Activated T-helper 2 cell treated with anti-CD3 and anti-CD28 coated beads, Interferon-gamma antibody, Interleukin-2, Interleukin-4, amounts not matched to agents 10 μg/mL and 5 μg/mL and 100 μg/mL, durations not matched to agents 14 hours and 24 hours and 36 hours (primary cell): ENCODE results near the gene GRHL1. TPM values are rescaled to one million over a fixed set of nuclear protein-coding genes. Genes with fewer than 3 reads are reported as not detected.
A peak's percentile ranks its signal among the peaks of the same experiment; 100 is the strongest.

Experiments used
- DNase-seq: peaks from one replicate; pipeline ENCODE4 v3.0.0; 2021; ENCODE audit warnings: low spot score
- H3K27ac Mint-ChIP-seq: one replicate; pipeline ENCODE4 v1.8.0; 2021; ENCODE audit warnings: mixed read lengths
- H3K27me3 Mint-ChIP-seq: one replicate; pipeline ENCODE4 v1.8.0; 2021; ENCODE audit warnings: low read depth, mixed read lengths
- H3K36me3 Mint-ChIP-seq: one replicate; pipeline ENCODE4 v1.8.0; 2021; ENCODE audit warnings: low read depth, mixed read lengths
- H3K4me1 Mint-ChIP-seq: one replicate; pipeline ENCODE4 v1.8.0; 2021; ENCODE audit warnings: low read depth, mixed read lengths
- H3K4me3 Mint-ChIP-seq: one replicate; pipeline ENCODE4 v1.8.0; 2021; ENCODE audit warnings: low read depth, mild to moderate bottlenecking, moderate library complexity, mixed read lengths
- H3K9me3 Mint-ChIP-seq: one replicate; pipeline ENCODE4 v1.8.0; 2021; ENCODE audit warnings: mixed read lengths
- intact Hi-C: fragments of 100-400 bp; cut with micrococcal nuclease; formaldehyde crosslinking; loops from one replicate; pipeline ENCODE4 v1.15.1; 2023
- total RNA-seq: library from RNA; stranded (reverse); gene quantifications from 2 replicates; pipeline ENCODE4 v1.2.3, GENCODE V29; 2022

The GRHL1 gene
- total RNA-seq, 1 donor from 2014 or later = 1.4 TPM

DNA sequence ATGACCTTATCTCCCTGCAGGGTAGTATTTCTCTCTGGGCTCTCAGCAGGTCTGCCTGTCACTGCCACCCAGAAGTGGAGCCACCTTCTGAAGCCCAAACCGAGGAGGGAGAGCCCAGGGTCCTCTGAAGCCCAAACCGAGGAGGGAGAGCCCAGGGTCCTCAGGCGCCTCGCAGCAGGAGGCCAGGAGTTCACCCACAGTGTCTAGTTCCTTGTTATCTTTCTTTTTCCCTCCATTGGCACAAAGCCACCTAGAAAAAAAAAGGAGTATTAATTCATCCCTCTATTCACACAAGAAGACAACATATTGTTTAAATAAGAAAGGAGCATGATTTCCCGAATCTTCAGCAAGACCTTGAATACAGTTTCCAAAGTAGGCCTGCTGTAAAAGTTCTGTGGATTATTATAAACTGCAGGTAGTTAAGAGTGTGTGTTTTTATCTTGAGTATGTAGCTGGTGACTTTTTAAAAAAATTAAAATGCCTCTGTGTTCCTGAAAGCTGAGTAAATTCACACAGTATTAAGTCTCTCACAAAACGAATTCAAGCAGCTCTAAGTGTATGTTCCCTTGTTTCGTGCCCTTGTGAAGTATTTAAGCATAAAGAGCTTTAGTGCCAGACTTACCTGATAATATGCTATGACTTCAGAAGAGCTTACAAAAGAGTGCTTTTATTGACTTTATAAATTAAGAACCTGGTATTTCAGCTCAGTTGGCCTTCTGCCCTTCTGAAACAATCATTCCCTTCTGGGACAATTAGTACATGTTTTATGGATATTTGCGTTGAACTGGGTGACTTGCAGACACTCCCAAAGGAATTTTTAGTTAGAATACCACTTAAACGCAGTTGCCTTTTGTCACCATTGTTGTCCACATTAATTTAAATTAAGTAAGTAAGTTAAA is 11.7 kb upstream of the GRHL1 start:
- H3K4me1 Mint-ChIP-seq = peaks cover 4% of the 10 kb centered on the region
- intact Hi-C loops = no loop called here
- no peak overlapping the region for H3K27ac Mint-ChIP-seq
- peaks cover 5% of the 10 kb centered on the region for H3K36me3 Mint-ChIP-seq
- no peak for DNase-seq
- H3K4me3 Mint-ChIP-seq = no peak overlapping the region
- no peaks in the 10 kb centered on the region for H3K27me3 Mint-ChIP-seq
- no peaks in the 10 kb centered on the region for H3K9me3 Mint-ChIP-seq

GRCh38 chr2:9941196-9941995 is 10.1 kb upstream of the GRHL1 start:
- no peaks in the 10 kb centered on the region for H3K9me3 Mint-ChIP-seq
- H3K27ac Mint-ChIP-seq = no peak overlapping the region
- no peaks in the 10 kb centered on the region for H3K36me3 Mint-ChIP-seq
- intact Hi-C loops = no loop called here
- H3K27me3 Mint-ChIP-seq = peaks cover 12% of the 10 kb centered on the region
- DNase-seq = no peak
- H3K4me1 Mint-ChIP-seq = no peaks in the 10 kb centered on the region
- no peak overlapping the region for H3K4me3 Mint-ChIP-seq

GRCh38 chr2:9941996-9942390 is 9.5 kb upstream of the GRHL1 start:
- no peak overlapping the region for H3K27ac Mint-ChIP-seq
- H3K9me3 Mint-ChIP-seq = no peaks in the 10 kb centered on the region
- no peak for DNase-seq
- H3K4me3 Mint-ChIP-seq = no peak overlapping the region
- intact Hi-C loops = no loop called here
- H3K36me3 Mint-ChIP-seq = no peaks in the 10 kb centered on the region
- H3K27me3 Mint-ChIP-seq = peaks cover 17% of the 10 kb centered on the region
- no peaks in the 10 kb centered on the region for H3K4me1 Mint-ChIP-seq

DNA sequence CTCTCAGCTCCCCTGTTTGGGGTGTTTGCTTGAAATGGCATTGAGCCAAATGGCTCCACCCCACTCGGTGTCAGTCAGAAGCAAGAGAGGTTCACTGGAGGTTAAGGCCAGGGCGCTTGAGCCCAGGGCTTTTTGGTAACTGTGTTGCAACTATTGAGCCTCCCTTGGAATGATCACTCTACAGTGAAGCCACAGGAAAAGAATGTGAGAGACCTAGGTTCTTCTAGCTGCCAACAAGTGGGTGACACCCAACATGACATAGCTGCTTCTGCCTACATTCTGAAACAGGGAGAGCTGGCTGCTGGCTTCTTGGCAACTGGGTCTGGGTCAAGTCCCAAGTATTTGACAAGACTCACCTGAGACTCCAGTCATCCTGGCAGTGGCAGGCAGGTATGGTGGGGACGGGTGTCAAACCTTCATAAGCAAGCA is 7.1 kb upstream of the GRHL1 start:
- Mint-ChIP-seq H3K4me3 (no peak overlapping the region), H3K9me3 (no peaks in the 10 kb centered on the region), H3K27me3 (peaks cover 26% of the 10 kb centered on the region), H3K36me3 (no peaks in the 10 kb centered on the region), H3K4me1 (no peaks in the 10 kb centered on the region), H3K27ac (no peak overlapping the region)
- DNase-seq = no peak
- intact Hi-C loops = no loop called here

DNA sequence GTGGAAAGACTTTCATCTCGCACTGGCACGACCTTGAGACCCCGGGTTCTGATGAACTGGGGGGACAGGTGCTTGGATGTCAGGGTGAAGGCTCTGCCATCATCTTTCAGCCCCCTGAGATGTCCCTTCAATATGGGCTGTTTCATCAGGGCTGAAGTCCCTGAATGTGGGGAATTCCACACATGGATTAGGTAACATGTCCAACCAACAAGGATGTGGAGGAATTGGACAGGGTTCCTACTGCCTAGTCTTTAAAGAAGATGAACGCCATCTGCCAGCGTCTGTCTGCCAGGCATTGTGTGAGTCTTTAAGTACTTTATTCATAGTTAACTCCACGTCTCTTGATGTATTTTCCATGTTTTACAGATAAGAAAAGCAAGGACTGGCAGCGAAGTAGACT is 5.9 kb upstream of the GRHL1 start:
- DNase-seq = no peak
- intact Hi-C loops = no loop called here
- Mint-ChIP-seq H3K36me3 (no peaks in the 10 kb centered on the region), H3K27me3 (peaks cover 37% of the 10 kb centered on the region), H3K4me3 (no peak overlapping the region), H3K4me1 (peaks cover 2% of the 10 kb centered on the region), H3K27ac (no peak overlapping the region), H3K9me3 (no peaks in the 10 kb centered on the region)

DNA sequence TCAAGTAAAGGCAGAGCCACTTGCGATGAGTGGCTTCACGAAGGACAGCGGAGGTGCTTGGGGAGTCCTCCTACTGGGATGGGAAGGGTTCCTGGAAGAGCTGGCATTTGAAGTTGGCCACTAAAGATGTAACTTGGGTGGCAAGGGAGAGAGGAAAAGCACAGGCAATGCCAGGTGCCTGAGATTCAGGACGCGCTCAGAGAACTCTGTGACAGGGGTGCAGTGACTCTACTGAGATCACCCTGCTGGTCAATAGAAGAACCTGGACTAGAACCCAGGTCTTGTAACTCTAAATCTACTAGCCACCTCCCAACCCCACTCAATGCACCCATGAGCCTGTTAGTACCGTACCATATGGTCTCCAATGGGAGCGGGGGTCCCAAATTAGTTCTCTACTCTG is 5.4 kb upstream of the GRHL1 start:
- H3K9me3 Mint-ChIP-seq = no peaks in the 10 kb centered on the region
- no peak for DNase-seq
- peaks cover 37% of the 10 kb centered on the region for H3K27me3 Mint-ChIP-seq
- no peaks in the 10 kb centered on the region for H3K36me3 Mint-ChIP-seq
- no peak overlapping the region for H3K4me3 Mint-ChIP-seq
- no peak overlapping the region for H3K27ac Mint-ChIP-seq
- intact Hi-C loops = no loop called here
- peaks cover 2% of the 10 kb centered on the region for H3K4me1 Mint-ChIP-seq

DNA sequence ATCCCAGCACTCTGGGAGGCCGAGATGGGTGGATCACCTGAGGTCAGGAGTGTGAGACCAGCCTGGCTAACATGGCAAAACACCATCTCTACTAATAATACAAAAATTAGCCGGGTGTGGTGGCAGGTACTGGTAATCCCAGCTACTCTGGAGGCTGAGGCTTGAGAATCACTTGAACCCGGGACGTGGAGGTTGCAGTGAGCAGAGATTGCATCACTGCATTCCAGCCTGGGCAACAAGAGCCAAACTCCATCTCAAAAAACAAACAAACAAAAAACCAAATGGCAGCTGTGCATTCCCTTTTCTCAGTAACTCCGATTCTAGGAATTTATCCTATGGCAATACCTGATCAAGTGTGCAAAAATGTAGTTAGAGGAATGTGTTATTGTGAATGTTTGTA is 4.7 kb upstream of the GRHL1 start:
- Mint-ChIP-seq H3K9me3 (no peaks in the 10 kb centered on the region), H3K27me3 (peaks cover 37% of the 10 kb centered on the region), H3K4me3 (no peak overlapping the region), H3K27ac (no peak overlapping the region), H3K4me1 (peaks cover 2% of the 10 kb centered on the region), H3K36me3 (no peaks in the 10 kb centered on the region)
- intact Hi-C loops = no loop called here
- no peak for DNase-seq

DNA sequence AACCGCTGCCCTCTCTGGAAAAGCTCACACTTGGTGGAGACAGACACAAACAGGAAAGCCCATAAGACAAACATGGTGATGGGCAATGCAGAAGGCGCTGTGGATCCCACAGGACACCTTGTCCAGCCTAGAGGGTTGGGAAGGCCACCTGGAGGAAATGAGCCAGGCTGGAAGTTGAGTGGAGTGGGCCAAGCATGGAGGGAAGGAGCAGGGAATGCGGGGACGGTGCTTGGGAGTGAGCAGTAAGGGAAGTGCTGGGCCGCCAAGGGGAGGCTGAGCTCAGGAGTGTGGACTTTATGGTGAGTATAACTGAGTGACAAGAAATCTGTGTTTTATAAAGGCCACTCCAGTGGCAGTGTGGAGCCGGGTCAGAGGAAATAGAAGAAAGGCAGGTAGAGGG is 2.8 kb upstream of the GRHL1 start:
- H3K9me3 Mint-ChIP-seq = no peaks in the 10 kb centered on the region
- no peak overlapping the region for H3K27ac Mint-ChIP-seq
- intact Hi-C loops = no loop called here
- no peaks in the 10 kb centered on the region for H3K36me3 Mint-ChIP-seq
- no peak overlapping the region for H3K4me3 Mint-ChIP-seq
- peaks cover 11% of the 10 kb centered on the region for H3K4me1 Mint-ChIP-seq
- peaks cover 53% of the 10 kb centered on the region for H3K27me3 Mint-ChIP-seq
- no peak for DNase-seq

GRCh38 chr2:9949239-9949991 is 2.1 kb upstream of the GRHL1 start:
- peak overlapping the region; percentile 85 for H3K4me3 Mint-ChIP-seq
- no peaks in the 10 kb centered on the region for H3K36me3 Mint-ChIP-seq
- no peak for DNase-seq
- peaks cover 60% of the 10 kb centered on the region for H3K27me3 Mint-ChIP-seq
- H3K9me3 Mint-ChIP-seq = no peaks in the 10 kb centered on the region
- intact Hi-C loops = no loop called here
- H3K27ac Mint-ChIP-seq = no peak overlapping the region
- peaks cover 11% of the 10 kb centered on the region for H3K4me1 Mint-ChIP-seq

DNA sequence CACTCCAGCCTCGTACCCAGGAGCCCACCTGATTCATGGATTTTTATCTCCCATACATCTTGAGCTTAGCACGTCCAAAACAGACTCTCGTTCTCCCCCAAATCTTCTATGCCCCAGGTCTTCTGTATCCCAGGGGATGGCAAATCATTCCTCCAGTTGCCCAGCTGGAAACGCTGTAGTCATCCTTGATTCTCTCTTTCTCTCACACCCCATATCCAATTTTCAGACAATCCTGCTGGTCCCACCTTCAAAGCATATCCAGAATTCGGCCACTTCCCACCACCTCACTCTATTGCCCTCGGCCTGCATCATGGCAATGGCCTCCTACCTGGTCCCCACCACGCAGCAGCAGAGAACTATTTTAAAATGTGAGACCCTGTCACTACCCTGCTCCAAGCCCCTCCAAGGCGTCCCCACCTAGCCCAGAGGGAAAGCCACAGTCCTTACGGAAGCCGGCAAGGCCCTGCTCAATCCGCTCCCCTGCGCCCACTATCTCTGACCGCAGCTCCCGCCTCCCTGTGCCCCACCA is 1.4 kb upstream of the GRHL1 start:
- intact Hi-C loops = loop anchor here (5.0 kb wide), 1 partner anchor 108 kb away; the partner anchor contains the start of gene TAF1B

GRCh38 chr2:9950521-9951271 is 797 bp upstream of the GRHL1 start:
- H3K9me3 Mint-ChIP-seq = no peaks in the 10 kb centered on the region
- H3K4me1 Mint-ChIP-seq = peaks cover 11% of the 10 kb centered on the region
- peaks cover 59% of the 10 kb centered on the region for H3K27me3 Mint-ChIP-seq
- H3K27ac Mint-ChIP-seq = peak overlapping the region; percentile 40
- intact Hi-C loops = loop anchor here (5.0 kb wide), 1 partner anchor 108 kb away; the partner anchor contains the start of gene TAF1B
- DNase-seq = no peak
- no peaks in the 10 kb centered on the region for H3K36me3 Mint-ChIP-seq
- peak overlapping the region; percentile 85 for H3K4me3 Mint-ChIP-seq

More for the DNA sequence above, 1.4 kb upstream of the GRHL1 start:
- no peak for DNase-seq
- Mint-ChIP-seq H3K27me3 (peaks cover 63% of the 10 kb centered on the region), H3K9me3 (no peaks in the 10 kb centered on the region), H3K4me1 (peaks cover 11% of the 10 kb centered on the region), H3K27ac (no peak overlapping the region), H3K36me3 (no peaks in the 10 kb centered on the region), H3K4me3 (peak overlapping the region; percentile 85)

DNA sequence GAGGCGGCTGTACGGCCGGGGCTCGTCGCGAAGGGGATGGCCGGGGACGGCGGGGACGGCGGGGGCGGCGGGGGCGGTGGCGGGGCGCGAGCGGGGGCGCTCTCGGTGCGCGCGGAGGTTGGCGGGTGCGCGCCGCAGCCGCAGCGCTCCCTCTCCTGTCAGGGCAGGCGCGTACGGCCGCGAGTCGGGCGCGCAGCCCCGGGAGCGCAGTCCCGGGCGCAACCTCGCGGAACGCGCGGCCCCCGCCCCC is 296 bp upstream of the GRHL1 start:
- no peak overlapping the region for H3K27ac Mint-ChIP-seq
- peaks cover 55% of the 10 kb centered on the region for H3K27me3 Mint-ChIP-seq
- H3K4me1 Mint-ChIP-seq = peaks cover 11% of the 10 kb centered on the region
- H3K36me3 Mint-ChIP-seq = no peaks in the 10 kb centered on the region
- H3K4me3 Mint-ChIP-seq = peak overlapping the region; percentile 85
- no peaks in the 10 kb centered on the region for H3K9me3 Mint-ChIP-seq
- intact Hi-C loops = loop anchor here (5.0 kb wide), 1 partner anchor 109 kb away; the partner anchor contains the start of gene TAF1B
- no peak for DNase-seq
